Activated naive CD4-positive, alpha-beta T cell treated with anti-CD3 and anti-CD28 coated beads, Interleukin-2, amount 10 ng/mL, durations not matched to agents 7 days and 5 days (primary cell): ENCODE measurements around the gene ARG2.

Experiments used
- CTCF ChIA-PET: fragments of 350-600 bp; sonication (Branson Sonifier 250); formaldehyde crosslinking; loops from one replicate; lab custom pipeline; 2021; ENCODE audit warnings: antibody characterized with exemption; lab: Charles Lee
- DNase-seq: peaks from one replicate; pipeline ENCODE4 v3.0.0-alpha.2; 2020
- H3K27ac Mint-ChIP-seq: one replicate; pipeline ENCODE4 v1.8.0; 2021; ENCODE audit warnings: mild to moderate bottlenecking, moderate library complexity, mixed read lengths
- H3K27me3 Mint-ChIP-seq: one replicate; pipeline ENCODE4 v1.8.0; 2021; ENCODE audit warnings: mild to moderate bottlenecking, mixed read lengths
- H3K36me3 Mint-ChIP-seq: one replicate; pipeline ENCODE4 v1.8.0; 2021; ENCODE audit warnings: mixed read lengths
- H3K4me1 Mint-ChIP-seq: one replicate; pipeline ENCODE4 v1.8.0; 2021; ENCODE audit warnings: mixed read lengths
- H3K4me3 Mint-ChIP-seq: one replicate; pipeline ENCODE4 v1.8.0; 2021; ENCODE audit warnings: mild to moderate bottlenecking, moderate library complexity, mixed read lengths
- H3K9me3 Mint-ChIP-seq: one replicate; pipeline ENCODE4 v1.8.0; 2021; ENCODE audit warnings: mixed read lengths

Gene ARG2

DNA sequence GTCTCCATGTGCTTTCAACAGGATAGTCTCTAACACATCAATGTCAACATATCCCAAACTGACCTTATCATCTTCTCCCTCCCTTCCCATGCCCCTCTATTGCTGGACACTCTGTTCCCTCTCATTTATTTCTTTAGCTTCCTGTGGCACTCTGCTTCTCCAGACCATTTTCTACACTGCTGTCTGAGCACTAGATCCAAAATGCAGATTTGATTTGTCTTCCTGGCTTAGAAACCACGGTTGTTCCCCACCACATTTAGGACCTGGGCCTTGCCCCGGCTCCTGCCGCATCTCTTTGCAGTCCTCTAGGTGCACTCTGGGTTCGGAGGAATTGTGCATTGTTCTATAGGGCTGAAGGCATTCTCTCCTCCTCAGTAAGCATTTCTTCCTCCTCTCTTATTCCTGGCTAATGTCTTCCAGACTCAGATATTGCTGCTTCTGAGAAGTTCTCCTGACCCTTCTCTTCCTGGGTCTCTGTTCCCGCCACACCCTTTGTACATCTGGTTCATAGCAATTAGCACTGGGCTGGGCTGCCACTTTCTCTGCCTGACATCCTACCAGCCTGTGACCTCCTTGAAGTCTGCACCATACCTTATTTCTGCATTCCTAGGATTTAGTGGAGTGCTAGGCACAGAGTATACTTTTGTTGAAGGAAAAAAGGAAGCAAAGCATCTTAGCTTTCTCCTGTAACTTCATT, 13.9 kb downstream of the ARG2 start:
- Mint-ChIP-seq H3K9me3 (no peaks in the 10 kb centered on the region), H3K4me3 (no peak overlapping the region), H3K36me3 (no peaks in the 10 kb centered on the region), H3K27ac (no peak overlapping the region), H3K4me1 (no peaks in the 10 kb centered on the region), H3K27me3 (no peaks in the 10 kb centered on the region)
- CTCF ChIA-PET, result interaction anchor here (1.3 kb wide), 1 partner anchor 34 kb away, joined by 3 read pairs; no protein-coding TSS in a partner anchor
- DNase-seq, result no peak

DNA sequence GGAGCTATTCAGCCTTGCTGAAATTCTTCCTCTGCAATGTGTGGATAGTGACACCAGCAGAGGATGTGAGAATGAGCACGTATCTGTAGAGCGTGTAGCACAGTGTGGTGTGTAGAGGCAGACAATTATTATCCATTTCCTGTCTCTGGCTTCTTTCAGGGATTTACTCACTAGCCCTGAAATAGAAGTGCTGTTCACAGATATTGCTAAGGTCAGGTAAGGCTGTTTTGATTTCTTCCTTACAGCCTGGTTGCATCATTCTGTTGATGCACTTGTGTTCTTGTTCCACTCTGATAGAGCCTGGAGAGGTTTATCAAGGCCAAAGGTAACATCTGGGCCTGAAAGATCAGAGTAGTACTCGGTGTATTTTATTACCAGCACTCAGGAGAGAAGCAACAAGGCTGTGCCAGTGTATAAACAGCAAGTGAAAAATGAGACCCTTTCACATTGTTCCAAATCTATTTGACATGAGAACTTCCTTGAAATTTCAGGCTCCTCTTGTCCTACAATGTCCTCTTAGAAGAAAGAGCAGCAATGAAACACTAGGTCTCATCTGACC, 16.7 kb downstream of the ARG2 start:
- Mint-ChIP-seq H3K27me3 (no peaks in the 10 kb centered on the region), H3K4me1 (no peaks in the 10 kb centered on the region), H3K4me3 (no peak overlapping the region), H3K27ac (no peak overlapping the region), H3K9me3 (no peaks in the 10 kb centered on the region), H3K36me3 (no peaks in the 10 kb centered on the region)
- no peak for DNase-seq
- CTCF ChIA-PET, result interaction anchor here (1.3 kb wide), 1 partner anchor 18 kb away, joined by 4 read pairs; no protein-coding TSS in a partner anchor

DNA sequence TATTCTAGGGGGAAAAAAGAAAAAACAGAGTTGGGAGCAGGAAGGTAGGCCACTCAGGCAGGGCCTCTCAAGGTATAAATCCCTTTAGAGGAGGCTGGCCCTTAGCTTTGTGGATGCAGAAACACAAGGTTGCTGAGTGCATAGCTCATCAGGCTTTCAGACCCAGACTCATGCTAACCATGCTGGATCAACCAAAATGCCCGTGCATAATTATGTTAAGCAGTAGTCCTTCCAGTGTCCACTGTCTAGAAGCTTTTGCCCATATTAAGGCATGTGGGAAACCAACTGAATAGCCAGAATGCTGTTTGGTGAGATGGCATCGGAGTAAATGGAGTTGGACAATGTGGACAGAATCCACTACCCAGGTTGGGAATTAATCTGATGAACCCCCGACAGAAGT, 18.9 kb downstream of the ARG2 start:
- CTCF ChIA-PET, result no interaction called here
- Mint-ChIP-seq H3K36me3 (peaks cover 5% of the 10 kb centered on the region), H3K4me1 (peaks cover 4% of the 10 kb centered on the region), H3K9me3 (no peaks in the 10 kb centered on the region), H3K27ac (no peak overlapping the region), H3K27me3 (no peaks in the 10 kb centered on the region), H3K4me3 (no peak overlapping the region)
- no peak for DNase-seq

DNA sequence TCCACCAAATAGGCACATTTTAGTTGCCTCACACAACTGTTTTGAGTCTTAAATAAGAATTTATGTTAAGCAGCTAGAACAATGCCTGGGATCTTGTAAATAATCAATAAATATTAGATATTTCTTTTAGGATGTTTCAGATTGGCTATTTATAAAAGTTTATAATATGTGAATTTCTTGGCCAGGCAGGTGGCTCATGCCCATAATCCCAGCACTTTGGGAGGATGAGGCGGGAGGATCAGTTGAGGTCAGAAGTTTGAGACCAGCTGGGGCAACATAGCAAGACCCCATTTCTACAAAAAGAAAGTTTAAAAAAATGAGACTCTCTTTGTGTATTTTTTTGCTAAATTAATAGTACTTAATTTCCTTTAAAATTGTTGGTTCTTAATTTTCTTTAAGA, 21.8 kb downstream of the ARG2 start:
- Mint-ChIP-seq H3K27me3 (no peaks in the 10 kb centered on the region), H3K27ac (no peak overlapping the region), H3K36me3 (peaks cover 7% of the 10 kb centered on the region)

DNA sequence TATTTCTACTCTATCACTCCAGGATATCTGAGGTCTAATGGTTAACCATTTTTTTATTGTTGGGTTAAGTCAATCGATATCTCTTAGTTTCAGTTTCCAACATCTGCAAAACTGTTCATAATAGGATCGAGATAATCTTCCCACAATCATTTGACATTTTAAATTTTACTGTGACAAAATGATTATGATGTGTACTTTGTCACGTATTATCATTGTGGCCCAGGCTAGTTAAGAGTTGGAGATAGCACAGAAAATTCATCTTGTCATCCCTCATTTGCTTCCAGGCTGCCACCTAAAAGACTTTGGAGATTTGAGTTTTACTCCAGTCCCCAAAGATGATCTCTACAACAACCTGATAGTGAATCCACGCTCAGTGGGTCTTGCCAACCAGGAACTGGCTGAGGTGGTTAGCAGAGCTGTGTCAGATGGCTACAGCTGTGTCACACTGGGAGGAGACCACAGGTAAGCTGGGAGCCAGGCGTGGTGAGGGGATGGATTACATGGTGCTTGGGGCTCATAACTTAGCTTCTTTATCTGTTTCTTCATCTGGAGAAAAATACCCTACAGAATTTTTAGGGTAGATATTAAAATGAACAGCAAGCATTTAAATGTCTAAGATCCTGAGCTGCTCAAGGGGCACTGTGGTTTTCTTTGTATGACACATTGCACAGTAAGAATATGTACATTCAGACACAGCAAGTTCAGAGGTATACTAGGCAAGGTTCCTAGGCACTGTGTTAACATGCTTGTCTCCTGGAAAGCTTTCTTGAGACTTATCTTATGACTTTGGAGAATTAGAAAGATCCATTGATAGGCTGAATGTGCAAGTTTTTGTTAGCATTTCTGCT, 22.4 kb downstream of the ARG2 start:
- peaks cover 4% of the 10 kb centered on the region for H3K4me1 Mint-ChIP-seq
- H3K27ac Mint-ChIP-seq, result no peak overlapping the region
- no peaks in the 10 kb centered on the region for H3K9me3 Mint-ChIP-seq
- no peak overlapping the region for H3K4me3 Mint-ChIP-seq
- DNase-seq, result no peak
- H3K27me3 Mint-ChIP-seq, result no peaks in the 10 kb centered on the region
- H3K36me3 Mint-ChIP-seq, result peaks cover 10% of the 10 kb centered on the region
- CTCF ChIA-PET, result interaction anchor here (1.1 to 1.3 kb wide), 4 partner anchors 11 to 62 kb away, joined by 3 read pairs; no protein-coding TSS in a partner anchor

More for the DNA sequence above, 21.8 kb downstream of the ARG2 start:
- no peak for DNase-seq
- CTCF ChIA-PET, result interaction anchor here (1.2 to 1.3 kb wide), 3 partner anchors 12 to 22 kb away, joined by 3 read pairs; no protein-coding TSS in a partner anchor
- peaks cover 4% of the 10 kb centered on the region for H3K4me1 Mint-ChIP-seq
- H3K9me3 Mint-ChIP-seq, result no peaks in the 10 kb centered on the region
- no peak overlapping the region for H3K4me3 Mint-ChIP-seq

DNA sequence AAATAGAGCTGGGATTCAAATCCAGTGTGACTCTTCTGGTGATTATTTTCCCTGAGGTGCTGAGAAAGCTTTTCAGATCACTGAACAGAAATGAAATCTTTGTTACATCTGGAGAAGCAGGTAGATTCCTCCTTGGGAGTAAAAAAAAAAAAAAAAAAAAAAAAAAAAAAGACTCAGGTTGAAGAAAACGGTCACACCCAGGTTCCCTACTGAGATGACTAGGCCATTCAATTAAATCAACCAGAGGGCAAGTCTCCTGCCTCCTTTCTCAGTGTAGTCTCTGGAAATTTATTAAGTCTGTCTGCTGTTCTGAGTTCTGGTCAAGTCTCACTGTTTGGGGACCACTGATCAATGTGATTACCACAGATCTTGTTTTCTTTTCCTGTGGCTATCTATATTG, 24.0 kb downstream of the ARG2 start:
- Mint-ChIP-seq H3K36me3 (peaks cover 14% of the 10 kb centered on the region), H3K9me3 (no peaks in the 10 kb centered on the region), H3K4me1 (peaks cover 4% of the 10 kb centered on the region), H3K27ac (no peak overlapping the region), H3K4me3 (no peak overlapping the region), H3K27me3 (no peaks in the 10 kb centered on the region)
- CTCF ChIA-PET, result interaction anchor here (0.7 to 1.1 kb wide), 2 partner anchors 25 to 59 kb away, joined by 4 read pairs; no protein-coding TSS in a partner anchor
- DNase-seq, result no peak

DNA sequence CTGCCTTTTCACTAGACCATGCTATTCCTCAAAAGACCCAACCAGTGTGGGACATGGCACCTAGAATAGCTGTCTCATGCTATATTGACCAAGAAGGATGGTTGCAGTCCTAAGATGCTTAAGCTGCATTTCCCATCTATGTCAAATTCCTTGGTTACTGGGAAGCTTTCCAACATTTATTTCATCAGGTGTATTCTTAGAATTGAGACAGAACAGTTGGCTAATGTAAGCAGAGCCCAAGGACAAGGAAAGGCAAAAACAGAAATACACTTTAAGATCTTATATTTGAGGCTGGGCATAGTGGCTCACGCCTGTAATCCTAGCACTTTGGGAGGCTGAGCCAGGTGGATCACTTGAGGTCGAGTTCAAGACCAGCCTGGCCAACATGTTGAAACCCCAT, 24.7 kb downstream of the ARG2 start:
- Mint-ChIP-seq H3K9me3 (no peaks in the 10 kb centered on the region), H3K4me1 (peaks cover 4% of the 10 kb centered on the region), H3K4me3 (no peak overlapping the region), H3K27ac (no peak overlapping the region), H3K27me3 (no peaks in the 10 kb centered on the region), H3K36me3 (peaks cover 18% of the 10 kb centered on the region)
- CTCF ChIA-PET, result interaction anchor here (1.1 to 1.4 kb wide), 2 partner anchors 23 to 26 kb away, joined by 3 to 4 read pairs; no protein-coding TSS in a partner anchor
- no peak for DNase-seq

DNA sequence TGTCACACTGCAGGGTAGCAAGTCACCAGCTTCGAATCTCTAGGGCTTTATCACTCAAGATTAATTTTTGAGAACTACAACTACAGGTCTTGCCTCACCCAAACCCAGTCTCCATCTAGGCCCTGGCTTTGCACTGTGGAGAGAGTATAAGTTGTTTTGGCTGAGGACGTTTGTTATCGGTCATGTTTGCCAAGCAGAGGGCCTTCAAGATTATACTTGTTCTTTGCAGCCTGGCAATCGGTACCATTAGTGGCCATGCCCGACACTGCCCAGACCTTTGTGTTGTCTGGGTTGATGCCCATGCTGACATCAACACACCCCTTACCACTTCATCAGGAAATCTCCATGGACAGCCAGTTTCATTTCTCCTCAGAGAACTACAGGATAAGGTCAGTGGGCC, 25.7 kb downstream of the ARG2 start:
- Mint-ChIP-seq H3K27me3 (no peaks in the 10 kb centered on the region), H3K36me3 (peaks cover 25% of the 10 kb centered on the region), H3K27ac (no peak overlapping the region), H3K4me1 (peaks cover 4% of the 10 kb centered on the region), H3K4me3 (no peak overlapping the region), H3K9me3 (no peaks in the 10 kb centered on the region)
- no peak for DNase-seq
- CTCF ChIA-PET, result interaction anchor here (1.4 kb wide), 1 partner anchor 22 kb away, joined by 3 read pairs; no protein-coding TSS in a partner anchor

DNA sequence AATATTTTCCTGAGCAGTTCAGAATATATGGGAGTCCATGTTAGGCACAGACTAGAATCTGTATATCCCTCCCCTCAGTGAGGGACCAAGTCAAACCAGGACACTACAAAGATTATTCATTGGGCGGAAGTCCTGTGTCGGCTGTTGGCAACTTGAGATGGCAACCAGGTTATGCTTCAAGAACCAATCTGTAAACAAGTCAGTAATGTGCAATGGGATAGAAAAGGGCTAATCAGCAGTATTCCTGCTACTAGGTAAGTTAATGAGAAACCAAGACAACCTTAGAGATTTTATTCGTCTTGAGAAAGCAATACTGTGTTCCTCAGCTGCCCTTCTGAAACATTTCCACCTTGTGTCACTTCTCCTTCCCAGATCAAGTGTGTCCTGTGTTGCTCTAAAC, 26.4 kb downstream of the ARG2 start:
- no peaks in the 10 kb centered on the region for H3K27me3 Mint-ChIP-seq
- no peak overlapping the region for H3K4me3 Mint-ChIP-seq
- H3K4me1 Mint-ChIP-seq, result peaks cover 4% of the 10 kb centered on the region
- no peaks in the 10 kb centered on the region for H3K9me3 Mint-ChIP-seq
- peaks cover 32% of the 10 kb centered on the region for H3K36me3 Mint-ChIP-seq
- no peak overlapping the region for H3K27ac Mint-ChIP-seq
- DNase-seq, result no peak
- CTCF ChIA-PET, result no interaction called here

DNA sequence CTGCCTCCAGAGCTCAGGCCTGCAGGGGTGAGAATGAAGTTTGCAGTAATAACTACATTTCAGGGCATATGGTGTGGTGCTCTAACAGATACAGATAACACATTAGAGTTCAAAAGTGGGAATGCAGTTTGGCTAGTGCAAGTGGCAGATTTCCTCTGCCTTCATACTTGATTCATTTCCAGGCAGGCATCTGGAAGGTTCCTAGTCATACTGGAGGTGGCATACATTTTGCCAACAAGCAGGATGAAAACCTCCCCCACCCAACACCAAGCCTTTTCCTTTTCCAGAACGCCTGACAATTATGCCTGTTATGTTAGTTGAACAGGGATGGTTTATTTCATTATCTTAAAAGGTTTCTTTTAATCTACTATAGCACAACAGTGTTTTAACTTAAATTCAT, 30.4 kb downstream of the ARG2 start:
- no peaks in the 10 kb centered on the region for H3K27me3 Mint-ChIP-seq
- H3K4me3 Mint-ChIP-seq, result no peak overlapping the region
- DNase-seq, result no peak
- H3K4me1 Mint-ChIP-seq, result no peaks in the 10 kb centered on the region
- H3K9me3 Mint-ChIP-seq, result no peaks in the 10 kb centered on the region
- peaks cover 36% of the 10 kb centered on the region for H3K36me3 Mint-ChIP-seq
- no peak overlapping the region for H3K27ac Mint-ChIP-seq
- CTCF ChIA-PET, result no interaction called here

DNA sequence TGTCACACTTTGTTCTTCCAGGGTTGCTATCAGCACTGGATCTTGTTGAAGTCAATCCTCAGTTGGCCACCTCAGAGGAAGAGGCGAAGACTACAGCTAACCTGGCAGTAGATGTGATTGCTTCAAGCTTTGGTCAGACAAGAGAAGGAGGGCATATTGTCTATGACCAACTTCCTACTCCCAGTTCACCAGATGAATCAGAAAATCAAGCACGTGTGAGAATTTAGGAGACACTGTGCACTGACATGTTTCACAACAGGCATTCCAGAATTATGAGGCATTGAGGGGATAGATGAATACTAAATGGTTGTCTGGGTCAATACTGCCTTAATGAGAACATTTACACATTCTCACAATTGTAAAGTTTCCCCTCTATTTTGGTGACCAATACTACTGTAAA, 31.0 kb downstream of the ARG2 start:
- CTCF ChIA-PET, result no interaction called here
- no peak for DNase-seq
- no peaks in the 10 kb centered on the region for H3K9me3 Mint-ChIP-seq
- H3K4me3 Mint-ChIP-seq, result no peak overlapping the region
- H3K27me3 Mint-ChIP-seq, result no peaks in the 10 kb centered on the region
- no peaks in the 10 kb centered on the region for H3K4me1 Mint-ChIP-seq
- no peak overlapping the region for H3K27ac Mint-ChIP-seq
- H3K36me3 Mint-ChIP-seq, result peaks cover 36% of the 10 kb centered on the region

DNA sequence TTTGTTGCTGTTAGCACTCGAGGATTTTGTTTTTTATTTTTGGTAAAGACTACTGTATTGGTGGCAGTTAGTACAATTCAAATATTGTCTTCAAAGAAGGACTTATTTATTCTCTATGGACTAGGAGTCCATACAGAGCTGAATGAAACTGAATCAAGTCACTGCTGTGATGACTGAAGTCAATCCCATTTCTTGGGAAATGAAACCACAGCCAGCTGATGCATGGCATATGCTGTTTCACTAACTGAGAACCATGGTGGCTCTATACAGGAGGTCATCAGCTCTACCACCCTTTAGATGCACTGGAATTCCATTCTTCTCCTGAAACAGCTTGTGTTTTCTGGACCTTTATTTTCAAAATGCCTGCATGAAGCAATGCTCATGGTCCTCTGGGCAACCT, 32.5 kb downstream of the ARG2 start:
- Mint-ChIP-seq H3K4me3 (no peak overlapping the region), H3K27me3 (no peaks in the 10 kb centered on the region), H3K9me3 (no peaks in the 10 kb centered on the region), H3K27ac (no peak overlapping the region), H3K4me1 (no peaks in the 10 kb centered on the region), H3K36me3 (peaks cover 35% of the 10 kb centered on the region)
- DNase-seq, result no peak
- CTCF ChIA-PET, result no interaction called here

DNA sequence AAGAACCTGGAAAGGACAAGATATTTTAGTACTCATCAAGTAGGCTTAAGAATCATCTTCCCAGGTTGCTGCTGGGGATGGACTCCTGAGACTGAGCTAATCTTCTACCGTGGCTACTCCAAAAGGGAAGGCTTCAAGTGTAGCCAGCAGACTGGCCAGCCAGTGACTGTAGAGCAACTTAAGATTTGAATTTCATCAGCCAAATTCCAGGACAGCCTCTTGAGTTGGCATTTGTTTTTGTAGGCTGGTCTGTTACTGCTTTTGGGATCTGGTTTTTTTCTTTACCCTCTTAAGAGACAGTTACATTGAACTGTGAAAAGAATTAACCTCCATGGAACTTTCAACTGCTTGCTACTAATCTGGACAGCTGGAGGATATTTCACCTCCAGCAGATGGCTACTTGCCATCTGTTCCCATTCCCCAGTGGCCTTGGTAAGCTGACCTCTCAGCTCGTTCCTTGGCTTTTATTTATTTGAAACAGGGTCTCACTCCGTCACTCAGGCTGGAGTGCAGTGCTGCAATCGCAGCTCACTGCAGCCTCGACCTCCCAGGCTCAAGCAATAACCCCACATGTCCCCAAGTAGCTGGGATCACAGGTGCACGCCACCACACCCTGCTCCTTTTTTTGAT, 34.0 kb downstream of the ARG2 start:
- Mint-ChIP-seq H3K36me3 (peaks cover 37% of the 10 kb centered on the region), H3K27ac (no peak overlapping the region), H3K4me3 (no peak overlapping the region), H3K9me3 (no peaks in the 10 kb centered on the region), H3K4me1 (no peaks in the 10 kb centered on the region), H3K27me3 (no peaks in the 10 kb centered on the region)
- DNase-seq, result no peak
- CTCF ChIA-PET, result interaction anchor here (1.3 to 1.6 kb wide), 3 partner anchors 13 to 224 kb away, joined by 3 to 5 read pairs (median 3); no protein-coding TSS in a partner anchor

DNA sequence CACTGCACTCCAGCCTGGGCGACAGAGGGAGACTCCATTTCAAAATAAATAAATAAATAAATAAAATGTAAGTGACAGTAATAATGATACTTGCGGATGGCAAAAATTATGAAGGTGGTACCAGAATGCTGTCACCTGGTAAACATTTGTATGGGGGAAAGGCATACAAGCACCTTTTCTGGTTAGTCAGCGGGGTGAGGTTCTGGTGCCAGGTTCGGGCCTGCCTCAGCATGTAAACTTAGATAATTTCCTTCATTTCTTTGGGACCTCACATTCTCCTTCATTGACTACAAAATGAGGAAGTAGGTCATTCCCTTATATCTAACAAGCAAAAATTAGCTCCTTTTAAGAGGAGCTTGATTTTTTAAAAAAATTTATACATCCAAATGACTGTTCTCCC, 43.9 kb downstream of the ARG2 start:
- no peak for DNase-seq
- Mint-ChIP-seq H3K9me3 (no peaks in the 10 kb centered on the region), H3K4me3 (no peak overlapping the region), H3K36me3 (peaks cover 7% of the 10 kb centered on the region), H3K27me3 (no peaks in the 10 kb centered on the region), H3K4me1 (peaks cover 22% of the 10 kb centered on the region), H3K27ac (no peak overlapping the region)
- CTCF ChIA-PET, result interaction anchor here (1.2 to 8.6 kb wide), 3 partner anchors 41 to 92 kb away, joined by 3 to 96 read pairs (median 4); partner anchors contain the start of gene ARG2
